Measurements from ENCODE around the gene TMEM129. TPM values are rescaled to one million over a fixed set of nuclear protein-coding genes. Genes with fewer than 3 reads are reported as not detected.
A peak's percentile ranks its signal among the peaks of the same experiment; 100 is the strongest.

The TMEM129 gene
- total RNA-seq, 1 experiment from 2014 or later: 54.9 TPM

GRCh38 chr4:1683736-1684505 is 37.2 kb downstream of the TMEM129 start, which contains the start of gene FAM53A (continued):
- no peak for TF ChIP-seq NR3C1 (CRISPR knock-in tag; conservative IDR thresholded peaks at IDR 0.05; ENCODE audit: low read depth)
- TF ChIP-seq GABPB1 (CRISPR knock-in tag; IDR thresholded peaks at IDR 0.05): 0 out of 2 replicates have a peak, but pooled peaks have one; percentile 38
- no peak for TF ChIP-seq USF2 (CRISPR knock-in tag; IDR thresholded peaks at IDR 0.05)
- TF ChIP-seq SP1 (CRISPR knock-in tag; conservative IDR thresholded peaks at IDR 0.05): peak; percentile 94; the same call in 1 of the 2 replicates

- H3K27me3 Mint-ChIP-seq (ENCODE audit: low read depth): peaks cover 27% of the 10 kb centered on the region
- CTCF ChIA-PET: interaction anchor here (1.9 kb wide), 1 partner anchor 10 kb away, joined by 8 read pairs; no protein-coding TSS in a partner anchor
- H3K36me3 Mint-ChIP-seq: no peaks in the 10 kb centered on the region
- H3K4me3 Mint-ChIP-seq: peak overlapping the region; percentile 73
- no peak overlapping the region for H3K27ac Mint-ChIP-seq
- ATAC-seq (no peak), DNase-seq (ENCODE audit: low spot score) (no peak)
- POLR2A ChIA-PET: no interaction called here
- TF ChIP-seq E2F5 (CRISPR knock-in tag; IDR thresholded peaks at IDR 0.05) (no peak), AFF4 (CRISPR knock-in tag; IDR thresholded peaks at IDR 0.05; ENCODE audit: borderline replicate concordance) (no peak), ZNF281 (CRISPR knock-in tag; IDR thresholded peaks at IDR 0.05) (no peak), ZNF512 (CRISPR knock-in tag; IDR thresholded peaks at IDR 0.05; ENCODE audit: borderline replicate concordance) (no peak), ZNF263 (CRISPR knock-in tag; IDR thresholded peaks at IDR 0.05; ENCODE audit: low read depth) (no peak), ARID4B (CRISPR knock-in tag; IDR thresholded peaks at IDR 0.05; ENCODE audit: borderline replicate concordance) (no peak), TP53 (CRISPR knock-in tag; IDR thresholded peaks at IDR 0.05) (no peak), E2F1 (CRISPR knock-in tag; IDR thresholded peaks at IDR 0.05) (no peak)
- no peaks in the 10 kb centered on the region for H3K9me3 Mint-ChIP-seq
- H3K4me1 Mint-ChIP-seq: peaks cover 16% of the 10 kb centered on the region
These were observed 37.8 kb downstream of the TMEM129 start for GRCh38 chr4:1683261-1683735.
